GM19328 (cell line): ENCODE data around the gene HID1.
A peak's percentile ranks its signal among the peaks of the same experiment; 100 is the strongest.
"Not testable (repeated sequence)": the region's sequence is repeated elsewhere in the genome, so short reads cannot be mapped to it uniquely, and the experiment has no call there.

ENCODE experiments used
- ATAC-seq: cut with Tn5 transposase; IDR thresholded peaks from one replicate; pipeline ENCODE4 v1.9.1; 2021; ENCODE audit warnings: mild to moderate bottlenecking, moderate library complexity; ENCODE audit not compliant: unreplicated experiment

The HID1 gene

DNA sequence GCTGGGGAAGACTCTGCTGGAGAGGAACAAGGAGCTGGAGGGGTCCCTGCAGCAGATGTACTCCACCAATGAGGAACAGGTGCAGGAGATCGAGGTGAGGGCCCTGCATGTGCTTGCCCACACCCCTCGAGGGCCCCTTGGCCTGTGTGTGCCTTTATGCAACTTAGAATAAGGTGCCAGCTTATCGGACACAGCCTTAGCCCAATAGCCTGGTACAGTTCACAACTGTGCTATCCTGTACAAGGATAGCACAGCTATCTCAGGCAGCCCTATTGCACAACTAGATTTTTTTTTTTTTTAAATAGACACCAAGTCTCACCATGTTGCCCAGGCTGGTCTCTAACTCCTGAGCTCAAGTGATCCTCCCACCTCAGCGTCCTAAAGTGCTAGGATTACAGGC is 27.0 kb upstream of the HID1 start:
- no peak for ATAC-seq

DNA sequence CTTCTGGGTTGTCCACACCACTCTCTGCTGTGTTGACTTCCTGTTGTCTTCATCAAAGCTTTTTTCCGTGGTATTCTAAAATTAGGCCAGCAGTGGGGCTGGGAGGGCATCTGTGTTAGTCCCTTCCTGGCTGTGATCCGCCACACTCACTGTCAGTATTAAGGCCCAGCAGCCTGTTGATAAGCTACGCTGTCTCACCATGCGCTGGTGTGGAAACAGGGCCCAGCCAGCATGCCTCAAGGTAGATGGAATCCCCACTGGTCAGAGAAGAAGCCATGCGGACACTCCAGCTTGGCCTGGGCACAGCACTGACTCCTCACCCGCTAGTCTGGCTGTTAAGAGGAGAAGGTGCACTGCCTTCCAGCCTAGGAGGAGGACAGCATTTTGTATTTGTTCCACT is 26.2 kb upstream of the HID1 start:
- no peak for ATAC-seq

DNA sequence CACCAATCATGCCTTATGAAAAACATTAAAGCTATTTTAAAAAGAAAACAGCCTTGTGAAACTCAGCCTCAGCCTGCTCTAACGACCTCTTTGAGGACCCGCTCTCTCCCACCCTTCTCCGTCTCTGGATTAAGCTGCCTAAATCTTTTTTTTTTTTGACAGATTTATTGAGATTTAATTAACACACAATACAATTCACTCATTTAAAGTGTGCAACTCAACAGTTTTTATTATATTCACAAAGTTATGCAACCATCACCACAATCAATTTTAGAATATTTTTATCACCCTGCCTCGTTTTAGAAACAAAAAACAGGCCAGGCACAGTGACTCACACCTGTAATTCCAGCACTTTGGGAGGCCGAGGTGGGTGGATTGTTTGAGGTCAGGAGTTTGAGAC is 23.3 kb upstream of the HID1 start:
- ATAC-seq: no peak

DNA sequence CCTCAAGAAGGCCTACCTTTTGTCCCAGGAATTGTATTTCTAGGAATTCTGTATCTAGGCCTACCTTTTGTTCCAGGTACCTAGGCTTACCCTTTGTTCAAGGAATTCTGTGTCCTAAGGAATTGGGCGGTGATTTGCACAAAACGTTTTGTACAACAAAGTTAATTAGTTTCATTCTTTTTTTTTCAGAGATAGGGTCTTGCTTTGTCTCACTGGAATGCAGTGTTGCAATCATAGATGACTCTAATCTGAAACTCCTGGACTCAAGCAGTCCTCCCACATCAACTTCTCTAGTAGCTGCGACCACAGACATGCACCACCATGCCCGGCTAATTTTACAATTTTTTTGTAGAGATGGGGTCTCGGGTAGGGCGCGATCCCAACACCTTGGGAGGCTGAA is 21.9 kb upstream of the HID1 start:
- ATAC-seq: no peak

DNA sequence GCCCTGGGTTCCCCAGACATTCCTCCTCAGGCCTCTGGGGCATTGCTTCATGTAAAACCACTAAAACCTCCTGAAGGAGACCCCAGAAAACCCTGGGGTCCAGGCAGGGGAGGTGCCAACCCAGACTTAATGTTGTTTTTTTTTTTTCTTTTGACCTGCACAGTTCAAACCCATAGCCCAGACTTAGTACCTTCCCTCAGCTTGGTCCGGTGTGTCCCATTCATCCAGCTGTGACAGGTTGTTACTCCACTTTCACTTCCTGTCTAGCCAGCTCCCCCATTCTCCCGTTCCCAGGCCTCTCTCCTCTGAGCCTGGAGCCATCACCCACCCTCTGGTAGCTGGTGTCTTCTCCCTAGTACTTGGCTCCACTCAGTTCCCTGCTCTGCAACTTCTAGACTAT is 19.7 kb upstream of the HID1 start:
- ATAC-seq: no peak

DNA sequence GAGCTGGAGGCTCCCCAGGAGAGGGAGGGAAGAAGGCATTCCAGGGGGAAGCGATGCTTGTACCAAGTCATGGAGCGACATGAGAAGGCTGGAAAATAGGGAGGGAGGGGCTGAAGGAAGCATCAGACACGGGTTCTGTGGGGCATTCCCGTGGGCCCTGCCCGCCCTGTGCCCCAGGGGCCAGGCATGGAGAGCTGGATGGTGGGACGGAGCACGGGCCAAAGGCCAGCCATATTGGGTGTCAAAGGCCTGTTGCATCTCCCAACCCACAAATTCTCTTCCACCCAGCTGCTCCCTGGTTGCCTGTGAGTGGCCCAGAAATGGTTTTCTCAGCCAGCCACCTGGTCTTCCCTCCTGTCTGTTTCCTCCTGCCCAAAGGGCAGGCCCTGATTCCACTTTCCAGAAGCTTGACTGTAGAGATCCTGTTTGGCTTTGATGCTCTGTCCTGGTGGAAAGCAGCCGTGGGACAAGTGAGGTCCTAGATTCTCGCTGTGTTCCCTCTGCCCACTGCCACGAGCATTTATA is 18.1 kb upstream of the HID1 start:
- no peak for ATAC-seq

DNA sequence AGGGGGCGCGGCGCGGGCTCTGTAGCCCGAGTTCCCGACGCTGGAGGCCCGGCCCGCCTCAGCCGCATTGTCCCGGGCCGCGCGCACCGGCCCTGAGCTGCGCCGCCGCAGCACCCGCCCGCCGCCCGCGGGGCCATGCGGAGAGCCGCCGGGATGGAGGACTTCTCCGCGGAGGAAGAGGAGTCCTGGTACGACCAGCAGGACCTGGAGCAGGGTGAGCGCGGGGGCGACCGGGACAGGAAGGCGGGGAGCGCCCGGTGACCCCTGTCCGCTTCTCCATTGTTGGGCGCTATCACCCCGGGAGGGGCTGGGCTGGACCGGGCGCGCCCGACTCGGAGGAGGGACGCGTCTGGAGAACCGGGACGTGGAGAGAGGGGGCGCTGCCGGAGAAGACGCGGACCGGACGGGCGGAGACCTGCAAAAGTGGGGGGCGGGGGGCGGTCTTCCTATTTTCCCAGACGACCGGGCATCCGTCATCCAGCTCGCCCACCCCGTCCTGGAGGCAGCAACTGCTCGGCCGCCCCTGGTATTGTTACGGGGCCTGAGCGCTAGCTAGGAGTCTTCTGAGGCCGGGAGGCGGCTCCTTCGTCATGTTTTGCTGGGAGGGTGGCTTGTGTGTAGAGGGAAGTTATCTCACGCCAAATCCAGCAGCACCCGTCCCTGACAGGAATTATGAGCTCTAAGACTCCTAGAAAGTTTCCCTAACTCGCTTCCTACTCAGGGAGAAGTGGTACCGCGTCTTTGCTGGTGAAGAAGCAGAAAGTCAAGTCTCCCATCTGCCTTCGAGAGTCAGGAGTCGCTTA is 15.6 kb upstream of the HID1 start:
- ATAC-seq: peak; percentile 22

DNA sequence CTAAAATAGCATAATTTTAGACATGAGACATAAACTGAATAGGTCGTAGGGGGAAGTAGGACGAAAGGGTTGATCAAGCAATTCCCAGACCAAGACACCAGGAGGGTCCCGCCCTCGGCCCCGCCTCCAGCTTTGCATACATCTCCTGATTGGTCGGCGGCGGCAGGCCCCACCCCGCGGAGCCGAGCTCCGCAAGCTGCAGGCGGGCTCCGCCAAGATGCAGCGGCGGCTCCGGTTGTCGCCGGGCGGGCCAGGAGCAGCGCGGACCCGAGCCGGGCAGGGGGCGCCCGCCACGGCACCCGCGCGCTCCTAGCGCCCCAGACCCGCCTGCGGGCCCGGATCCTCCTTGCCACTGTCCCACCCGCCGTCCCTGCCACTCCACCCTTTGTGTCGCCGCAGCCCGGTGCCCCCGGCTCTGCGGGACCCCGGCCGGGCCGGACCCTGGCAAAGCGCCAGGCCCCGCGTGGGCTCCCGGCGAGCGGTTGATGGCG is 14.9 kb upstream of the HID1 start, which contains the start of gene CDR2L:
TSS of gene CDR2L (plus strand) at position 215 of the 491 bp plus-strand sequence. CDS start 412 bp downstream, outside the sequence.
- ATAC-seq: peak; percentile 91

DNA sequence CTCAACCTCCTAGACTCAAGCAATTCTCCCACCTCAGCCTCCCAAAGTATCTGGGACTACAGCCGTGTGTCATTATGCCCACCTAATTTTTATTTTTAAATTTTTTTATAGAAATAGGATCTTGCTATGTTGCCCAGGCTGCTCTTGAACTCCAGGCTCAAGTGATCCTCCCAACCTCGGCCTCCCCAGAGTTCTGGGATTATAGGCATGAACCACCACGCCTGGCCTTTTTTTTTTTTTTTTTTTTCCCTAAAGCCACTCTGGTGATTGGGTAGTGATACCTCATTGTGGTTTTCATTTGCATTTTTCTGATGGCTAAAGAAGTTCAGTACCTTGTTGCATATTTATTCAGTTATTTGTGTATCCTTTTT is 13.6 kb upstream of the HID1 start:
- no peak for ATAC-seq

DNA sequence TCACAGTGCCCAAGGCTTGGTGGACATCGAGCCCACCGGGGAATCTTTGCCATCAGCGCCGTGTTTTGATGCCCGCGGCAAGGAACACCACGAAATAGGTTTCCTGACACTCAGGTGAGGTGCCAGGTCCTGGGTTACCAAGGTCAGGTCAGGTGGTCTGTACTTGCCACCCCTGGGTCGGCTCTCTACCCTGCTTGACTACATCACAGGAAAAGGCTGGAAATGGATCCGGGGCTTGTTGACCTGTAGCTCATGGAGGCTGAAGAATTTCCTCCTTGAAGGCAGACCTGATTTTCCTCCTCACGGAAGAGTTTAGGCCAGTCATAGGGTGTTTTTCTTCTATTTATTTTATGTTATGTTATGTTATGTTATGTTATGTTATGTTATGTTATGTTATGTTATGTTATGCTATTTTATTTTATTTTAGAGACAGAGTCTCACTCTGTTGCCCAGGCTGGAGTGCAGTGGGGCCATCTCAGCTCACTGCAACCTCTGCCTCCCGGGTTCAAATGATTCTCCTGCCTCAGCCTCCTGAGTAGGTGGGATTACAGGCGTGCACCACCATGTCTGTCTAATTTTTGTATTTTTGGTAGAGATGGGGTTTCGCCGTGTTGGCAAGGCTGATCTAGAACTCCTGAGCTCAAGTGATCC is 10.2 kb upstream of the HID1 start:
- not testable (repeated sequence) for ATAC-seq

DNA sequence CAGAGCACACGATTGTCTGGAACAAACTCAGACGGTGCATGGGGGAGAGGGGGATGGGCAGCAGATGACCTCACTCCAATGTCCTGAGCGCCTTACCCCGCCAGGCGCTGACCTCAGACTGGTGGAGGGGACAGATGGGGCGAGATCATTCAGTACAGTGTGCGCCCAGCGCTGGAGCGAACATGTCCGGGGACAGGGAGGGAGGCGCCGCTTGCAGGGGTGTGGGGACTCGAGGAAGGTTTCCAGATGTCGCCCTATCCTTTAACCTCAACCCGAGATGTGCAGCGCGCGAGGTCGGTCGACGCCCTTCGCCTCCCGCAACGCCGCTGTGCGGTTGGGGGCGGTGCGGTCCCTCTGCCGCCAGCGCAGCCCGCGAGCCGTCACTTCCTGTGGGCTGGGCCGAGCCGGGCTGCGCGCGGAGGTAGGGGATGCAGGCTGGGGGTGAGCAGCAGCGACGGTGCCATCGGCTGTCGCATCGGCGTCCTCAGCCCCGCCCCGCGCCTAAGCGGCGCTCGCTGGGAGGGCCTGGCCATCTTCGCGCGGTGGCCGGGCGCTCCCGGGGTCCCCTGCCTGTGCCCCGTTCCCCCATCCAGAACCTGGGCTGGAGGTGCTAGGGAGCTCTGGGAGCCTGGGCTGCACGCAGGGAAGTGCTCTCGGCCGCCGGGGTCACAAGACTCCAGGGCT is 9.6 kb upstream of the HID1 start:
- no peak for ATAC-seq

DNA sequence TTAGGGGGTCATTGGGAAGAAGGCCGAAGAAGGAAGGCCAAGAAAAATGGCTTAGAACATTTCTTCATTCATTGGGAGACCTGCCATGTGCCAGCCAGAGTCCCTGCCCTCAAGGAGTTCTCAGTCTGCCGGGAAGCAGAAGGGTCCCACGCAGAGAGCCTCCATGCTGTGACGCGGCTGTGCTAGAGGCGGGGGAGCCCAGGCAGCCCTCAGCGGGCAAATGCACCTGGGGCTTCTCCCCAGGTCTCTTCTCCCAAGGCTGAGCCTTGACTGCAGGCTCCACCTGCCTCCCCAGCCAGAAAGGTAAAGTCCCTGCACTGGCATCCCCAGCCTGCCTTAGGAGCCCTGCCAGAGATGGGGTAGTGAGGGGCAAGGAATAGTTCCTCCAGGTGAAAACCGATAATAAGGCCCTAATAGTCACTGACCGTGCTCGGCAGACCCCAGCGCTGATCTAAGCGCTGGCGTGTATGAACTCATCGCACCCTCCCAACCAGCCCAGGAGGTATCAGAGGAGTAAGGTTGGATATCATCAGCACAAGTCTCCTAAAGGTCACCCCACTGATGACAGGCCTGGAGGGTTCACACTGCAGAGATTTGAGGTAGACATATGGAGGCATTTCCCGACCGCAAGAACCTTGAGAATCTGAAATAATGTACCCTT is 8.9 kb upstream of the HID1 start:
- ATAC-seq: no peak

DNA sequence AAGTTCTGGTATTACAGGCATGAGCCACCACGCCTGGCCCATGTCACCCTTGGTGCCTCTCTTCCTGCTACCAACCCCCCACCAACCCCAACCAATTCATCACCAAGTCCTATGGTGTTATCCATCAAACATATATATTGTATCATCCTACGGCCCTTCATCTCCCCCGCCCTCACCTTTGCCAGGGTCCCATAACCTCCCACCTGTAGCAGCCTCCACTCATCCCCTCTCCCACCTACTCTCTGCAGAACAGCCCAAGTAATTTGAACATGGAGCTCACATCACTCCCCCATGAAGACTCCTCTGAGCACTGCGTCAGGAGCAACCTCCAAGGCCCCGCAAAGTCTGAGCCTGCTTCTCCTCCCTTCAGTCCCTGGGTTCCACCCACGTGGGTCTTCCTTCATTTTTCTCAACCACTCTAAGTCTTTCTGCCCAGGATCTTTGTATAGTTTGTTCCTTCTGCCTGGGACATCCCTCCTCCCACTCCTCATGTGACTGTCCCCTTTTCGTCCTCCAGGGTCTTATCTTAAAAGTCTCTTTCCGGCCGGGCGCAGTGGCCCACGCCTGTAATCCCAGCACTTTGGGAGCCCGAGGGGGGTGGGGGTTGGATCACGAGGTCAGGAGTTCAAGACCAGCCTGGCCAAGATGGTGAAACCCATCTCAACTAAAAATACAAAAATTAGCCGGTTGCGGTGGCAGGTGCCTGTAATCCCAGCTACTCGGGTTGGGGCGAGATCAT is 7.0 kb upstream of the HID1 start:
- ATAC-seq: no peak

DNA sequence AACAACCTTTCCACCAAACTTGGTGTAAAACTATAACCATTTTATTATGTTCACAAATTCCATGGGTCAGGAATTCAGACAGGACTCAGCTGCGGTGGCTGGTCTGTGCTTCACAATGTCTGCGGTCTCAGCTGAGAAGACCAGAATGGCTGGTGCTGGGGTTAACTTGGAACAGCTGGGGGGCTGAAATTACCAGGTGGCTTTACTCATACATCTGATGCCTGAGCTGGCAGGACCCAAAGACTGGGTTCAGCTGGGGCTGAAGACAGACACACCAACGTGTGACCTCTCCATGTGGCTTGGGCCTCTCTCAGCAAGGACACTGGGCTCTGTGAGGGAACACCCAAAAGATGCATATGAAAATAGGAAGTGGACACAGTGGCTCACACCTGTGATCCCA is 5.7 kb upstream of the HID1 start:
- no peak for ATAC-seq

DNA sequence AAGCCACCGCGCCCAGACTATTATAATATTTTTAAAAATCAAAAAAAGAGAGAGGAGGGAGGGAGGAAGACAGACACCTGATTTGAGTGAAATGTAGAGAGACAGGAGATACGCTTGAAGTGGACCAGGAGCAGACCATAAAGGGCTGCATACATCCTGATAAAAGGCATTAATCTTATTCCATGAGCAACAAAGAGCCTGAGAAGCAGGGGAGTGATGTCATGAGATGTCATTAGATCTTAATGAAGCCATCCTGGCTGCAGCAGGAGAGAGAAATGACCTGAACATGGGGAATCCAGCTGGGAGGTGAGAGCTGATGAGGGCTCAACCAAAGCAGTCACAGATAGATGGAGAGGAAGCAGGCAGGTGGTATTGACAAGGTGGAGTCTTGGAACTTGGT is 5.2 kb upstream of the HID1 start:
- no peak for ATAC-seq

DNA sequence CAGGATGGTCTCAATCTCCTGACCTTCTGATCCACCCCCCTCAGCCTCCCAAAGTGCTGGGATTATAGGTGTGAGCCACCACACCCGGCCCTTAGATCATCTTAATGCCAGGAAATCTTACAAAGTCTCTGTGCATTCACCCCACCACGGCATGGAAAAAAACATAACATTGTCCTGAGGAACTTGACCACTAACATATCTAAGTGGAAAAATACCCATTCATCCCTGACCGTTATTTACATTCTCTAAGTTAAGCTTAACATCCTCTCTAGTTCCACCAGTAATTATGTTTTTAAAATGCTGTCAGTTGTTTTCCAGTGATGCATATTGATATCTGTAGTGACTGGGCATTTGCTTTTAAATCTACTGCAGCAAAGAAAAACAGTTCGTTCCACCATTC is 3.4 kb upstream of the HID1 start:
- no peak for ATAC-seq

DNA sequence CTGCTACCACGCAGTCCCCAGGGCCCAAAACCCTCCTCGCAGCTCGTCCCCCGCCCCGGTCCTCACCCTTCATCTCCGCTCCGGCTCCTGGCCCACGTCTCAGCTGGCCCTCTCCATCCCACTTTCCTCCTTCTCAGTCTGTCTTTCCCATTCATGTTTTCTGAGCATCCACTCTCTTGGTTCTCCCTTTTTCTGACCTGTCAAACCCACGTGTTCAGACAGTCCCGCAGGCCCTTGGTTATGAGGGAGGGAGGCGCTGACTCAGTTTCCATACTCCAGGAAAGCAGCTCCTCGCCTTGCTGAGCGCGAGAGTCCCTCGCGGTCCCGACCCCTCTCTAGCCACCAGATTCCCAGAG is 392 bp upstream of the HID1 start:
- ATAC-seq: no peak

DNA sequence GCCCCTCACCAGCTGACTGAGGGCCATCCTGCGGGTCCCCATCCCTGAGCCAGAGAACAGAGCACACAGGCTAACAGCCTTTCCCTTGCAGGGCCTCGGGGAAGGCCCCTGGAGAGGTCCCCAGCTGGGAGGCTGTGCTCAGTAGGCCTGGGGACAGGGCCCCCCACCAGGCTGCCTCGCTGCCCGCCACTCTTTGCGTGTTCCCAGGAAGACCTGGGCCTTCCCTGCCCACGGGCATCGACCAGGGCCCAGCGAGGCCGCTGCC is 785 bp downstream of the HID1 start:
- no peak for ATAC-seq

DNA sequence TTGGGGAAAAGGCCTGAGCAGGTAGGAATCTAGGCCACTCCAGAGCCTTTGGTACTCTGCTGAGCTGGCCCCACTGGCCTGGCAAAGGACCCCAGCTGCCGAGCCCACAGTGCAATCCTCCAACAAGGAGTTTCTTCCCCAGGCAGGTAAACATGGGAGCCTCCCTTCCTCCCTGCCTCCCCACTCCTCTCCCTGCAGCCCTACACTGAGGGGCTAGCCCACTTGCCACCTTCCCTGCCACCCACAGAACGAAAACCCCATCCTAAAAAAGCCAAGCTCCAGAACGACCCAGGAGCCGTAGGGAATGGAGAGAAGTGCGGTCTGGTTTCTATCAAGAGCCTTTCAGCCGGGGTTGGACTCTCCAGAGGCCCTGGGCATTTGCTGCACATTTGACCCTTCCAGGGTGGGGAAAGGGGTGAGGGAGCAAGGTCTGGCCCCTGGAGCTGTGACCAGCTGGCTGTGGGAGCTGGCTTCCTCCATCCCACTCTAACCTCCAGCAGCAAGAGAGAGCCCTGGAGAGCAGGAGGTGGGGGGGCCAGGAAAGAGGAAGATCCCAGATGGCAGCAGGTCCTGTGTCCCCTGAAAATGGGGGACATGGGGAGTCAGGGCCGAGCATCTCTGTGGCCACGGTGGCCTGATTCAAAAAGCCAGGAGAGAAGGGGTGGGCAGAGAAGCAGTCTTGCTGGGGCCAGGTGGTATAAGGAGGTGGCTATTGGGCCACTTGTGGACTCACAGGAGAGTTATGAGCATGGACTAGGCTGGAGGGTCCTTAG is 1.3 kb downstream of the HID1 start:
- no peak for ATAC-seq

DNA sequence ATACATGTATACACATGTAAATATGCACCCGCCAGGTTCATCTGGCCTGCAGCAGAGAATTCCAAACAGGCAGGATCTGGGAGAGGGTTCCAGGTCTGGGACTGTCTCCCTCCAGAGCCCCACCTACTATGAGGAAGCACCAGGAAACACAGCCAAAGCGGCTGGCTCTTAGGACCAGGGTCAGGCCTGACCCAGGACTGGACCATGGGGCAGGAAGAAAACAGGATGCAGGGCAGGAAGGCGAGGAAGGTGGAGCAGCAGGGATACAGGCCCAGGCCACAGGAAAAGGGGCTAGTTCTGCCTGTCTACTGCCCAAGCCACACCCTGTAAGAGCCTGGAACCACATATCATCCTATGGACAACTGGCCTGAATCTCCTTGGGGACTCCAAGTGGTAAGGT is 2.2 kb downstream of the HID1 start:
- ATAC-seq: no peak
